Stimulated activated CD4-positive, alpha-beta T cell treated with anti-CD3 and anti-CD28 coated beads, TNF-alpha, amount 100 ng/mL, for 24 hours (primary cell): ENCODE results near the gene MYMK.

Source experiments
- DNase-seq, 3 experiments: peaks; one replicate each; pipeline ENCODE4 v3.0.0-alpha.2; 2020; ENCODE audit warnings: low read depth in 3 of 3

The MYMK gene

GRCh38 chr9:133518706-133519449, 5.9 kb downstream of the MYMK start:
- DNase-seq: no peak

DNA sequence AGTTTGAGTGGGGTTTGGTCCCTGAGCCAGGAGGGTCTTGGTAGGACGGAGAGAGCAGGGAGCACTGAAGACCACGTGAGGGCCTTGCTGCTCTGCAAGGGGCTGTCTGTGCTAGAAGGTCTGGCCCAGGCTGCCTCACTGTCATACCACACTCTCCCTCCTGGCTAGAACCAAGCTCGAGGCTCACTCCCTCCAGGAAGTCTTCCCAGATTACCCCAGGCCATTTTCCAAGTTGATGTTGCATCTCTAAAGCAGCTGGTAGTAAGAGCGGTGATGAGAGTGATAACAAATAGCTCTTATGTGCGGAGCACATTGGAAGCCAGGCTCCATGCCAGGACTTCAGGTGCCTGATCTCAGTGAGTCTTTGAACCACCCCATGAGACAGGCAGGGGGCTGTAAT, 6.6 kb downstream of the MYMK start:
- no peak for DNase-seq

- DNase-seq: no peak
Measured at GRCh38 chr9:133517711-133518110, 7.0 kb downstream of the MYMK start.

GRCh38 chr9:133516961-133517350, 7.8 kb downstream of the MYMK start:
- no peak for DNase-seq

GRCh38 chr9:133516256-133516960, 8.4 kb downstream of the MYMK start:
- DNase-seq: no peak

DNA sequence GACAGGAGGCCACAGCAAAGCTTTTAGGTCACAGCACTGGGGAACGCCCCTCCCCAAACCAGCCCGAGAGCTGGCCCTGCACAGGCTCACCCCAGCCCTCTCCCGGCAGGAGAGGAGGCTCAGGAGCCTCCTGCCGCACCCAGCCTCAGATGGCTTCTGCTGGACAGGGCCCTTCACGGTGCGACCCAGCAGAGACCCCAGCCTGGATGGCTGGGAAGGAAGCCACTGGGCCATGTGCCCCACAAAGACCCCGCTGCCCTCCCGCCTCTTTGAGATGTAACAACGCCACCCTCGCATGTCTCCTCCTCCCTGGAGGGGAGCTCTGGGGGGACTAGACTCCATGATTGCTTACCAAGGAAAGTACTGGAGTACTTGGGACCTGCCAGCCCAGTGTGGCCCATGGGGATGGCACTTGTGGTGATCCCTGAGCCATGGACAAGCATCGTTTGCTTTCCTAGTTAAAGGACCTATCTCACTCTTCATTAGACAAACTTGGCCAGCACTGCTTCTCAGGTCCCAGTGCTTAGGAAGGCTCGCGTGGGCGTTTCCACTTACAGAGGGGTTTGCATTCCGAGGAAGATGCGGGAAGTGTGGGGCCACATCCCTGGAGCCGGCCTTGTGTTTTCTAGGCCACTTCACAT, 9.0 kb downstream of the MYMK start:
- DNase-seq: no peak

DNA sequence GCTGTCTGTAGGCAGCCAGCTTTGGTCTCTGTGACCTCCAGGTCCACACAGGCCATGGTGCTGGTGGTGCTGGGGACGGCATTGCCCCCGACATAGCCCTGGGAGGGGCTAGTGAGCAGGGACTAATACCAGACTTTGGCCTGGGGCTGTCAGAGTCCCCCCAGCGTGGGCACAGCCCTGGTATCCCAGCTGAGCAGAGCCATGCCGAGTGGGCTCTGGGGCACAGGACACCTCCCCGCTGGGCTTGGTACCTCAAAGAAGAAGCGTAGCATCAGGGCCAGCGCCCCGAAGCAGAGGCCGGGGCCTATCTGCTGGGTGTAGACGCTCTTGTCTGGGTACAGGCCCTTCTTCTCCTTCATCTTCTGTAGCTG, 9.5 kb downstream of the MYMK start:
- DNase-seq: no peak

DNA sequence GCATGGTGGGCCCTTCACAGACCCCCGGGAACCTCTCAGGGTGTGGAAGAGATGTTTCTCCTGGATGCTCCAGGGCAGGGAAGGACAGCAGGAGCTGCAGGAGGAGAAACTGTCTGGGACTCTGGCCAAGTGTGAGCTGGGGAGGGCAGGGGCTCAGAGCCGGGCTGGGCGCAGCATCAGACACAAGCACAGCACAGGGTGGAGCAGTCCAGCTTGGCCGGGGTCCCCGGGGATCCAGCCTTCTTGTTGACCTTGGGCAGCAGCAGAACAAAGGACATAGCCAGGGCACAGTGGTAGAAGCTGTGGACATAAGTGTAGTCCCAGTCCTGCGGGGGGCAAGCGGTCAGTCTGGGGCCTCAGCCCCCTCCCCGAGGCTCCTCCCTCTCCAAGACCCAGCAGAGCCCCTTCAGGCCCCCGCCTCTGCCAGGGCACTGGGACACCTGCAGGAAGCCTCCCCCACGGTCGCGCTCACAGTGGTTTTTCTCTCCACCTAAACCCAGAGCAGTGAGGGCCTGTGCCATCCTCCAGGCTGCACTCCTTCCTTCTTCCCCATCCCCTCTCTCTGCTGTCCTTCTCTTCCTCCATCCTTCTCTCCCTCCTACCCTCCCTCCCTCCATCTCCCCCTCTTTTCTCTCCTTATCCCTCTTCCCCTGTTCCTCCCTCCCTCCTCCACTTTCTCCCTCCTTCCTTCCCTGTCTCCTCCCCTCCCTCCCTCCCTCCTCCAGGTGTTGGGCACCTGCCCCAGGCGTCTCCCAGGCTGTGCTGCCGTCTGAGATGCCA, 10.1 kb downstream of the MYMK start:
- DNase-seq: no peak

DNA sequence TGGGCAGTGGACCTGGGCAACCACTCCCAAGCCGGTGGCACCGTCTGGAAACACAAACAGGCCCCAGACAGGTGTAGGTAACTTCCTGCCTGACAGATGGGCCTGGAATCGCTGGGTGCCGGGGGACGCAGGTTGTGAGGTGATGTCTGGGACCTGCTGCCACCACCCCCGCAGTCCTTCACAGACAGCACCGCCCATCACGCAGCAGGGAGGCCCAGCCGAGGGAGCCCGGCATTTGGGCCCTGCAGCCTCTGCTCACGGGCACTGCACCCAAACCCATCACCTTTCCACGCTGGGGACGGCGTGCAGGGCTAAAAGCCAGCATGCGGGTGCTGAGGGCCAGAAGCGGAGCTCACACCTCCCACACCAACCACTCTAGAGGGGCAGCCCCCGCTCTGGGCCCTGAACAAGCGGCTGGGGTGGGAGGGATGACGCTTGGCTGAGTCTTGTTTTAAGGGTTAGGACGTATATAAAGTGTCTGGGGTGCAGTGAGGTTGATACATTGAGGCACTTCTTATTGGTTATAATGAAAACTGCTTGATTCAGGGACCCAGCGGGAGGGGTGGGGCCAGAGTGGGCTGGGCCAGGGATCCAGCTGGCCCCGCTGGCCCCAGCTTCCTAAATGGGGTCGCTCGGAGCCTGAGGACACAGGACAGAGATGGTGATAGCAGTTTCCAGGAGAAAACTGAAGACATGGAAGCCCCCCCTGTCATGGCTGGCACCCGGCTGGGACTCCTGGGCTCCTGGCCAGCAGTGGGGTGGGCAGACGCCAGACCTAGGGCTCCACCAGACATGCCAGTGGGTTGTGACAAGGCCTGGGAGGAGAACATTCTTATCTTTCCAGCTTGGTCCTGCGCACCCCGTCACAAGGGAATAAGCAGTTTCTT, 11.3 kb downstream of the MYMK start:
- DNase-seq: no peak

DNA sequence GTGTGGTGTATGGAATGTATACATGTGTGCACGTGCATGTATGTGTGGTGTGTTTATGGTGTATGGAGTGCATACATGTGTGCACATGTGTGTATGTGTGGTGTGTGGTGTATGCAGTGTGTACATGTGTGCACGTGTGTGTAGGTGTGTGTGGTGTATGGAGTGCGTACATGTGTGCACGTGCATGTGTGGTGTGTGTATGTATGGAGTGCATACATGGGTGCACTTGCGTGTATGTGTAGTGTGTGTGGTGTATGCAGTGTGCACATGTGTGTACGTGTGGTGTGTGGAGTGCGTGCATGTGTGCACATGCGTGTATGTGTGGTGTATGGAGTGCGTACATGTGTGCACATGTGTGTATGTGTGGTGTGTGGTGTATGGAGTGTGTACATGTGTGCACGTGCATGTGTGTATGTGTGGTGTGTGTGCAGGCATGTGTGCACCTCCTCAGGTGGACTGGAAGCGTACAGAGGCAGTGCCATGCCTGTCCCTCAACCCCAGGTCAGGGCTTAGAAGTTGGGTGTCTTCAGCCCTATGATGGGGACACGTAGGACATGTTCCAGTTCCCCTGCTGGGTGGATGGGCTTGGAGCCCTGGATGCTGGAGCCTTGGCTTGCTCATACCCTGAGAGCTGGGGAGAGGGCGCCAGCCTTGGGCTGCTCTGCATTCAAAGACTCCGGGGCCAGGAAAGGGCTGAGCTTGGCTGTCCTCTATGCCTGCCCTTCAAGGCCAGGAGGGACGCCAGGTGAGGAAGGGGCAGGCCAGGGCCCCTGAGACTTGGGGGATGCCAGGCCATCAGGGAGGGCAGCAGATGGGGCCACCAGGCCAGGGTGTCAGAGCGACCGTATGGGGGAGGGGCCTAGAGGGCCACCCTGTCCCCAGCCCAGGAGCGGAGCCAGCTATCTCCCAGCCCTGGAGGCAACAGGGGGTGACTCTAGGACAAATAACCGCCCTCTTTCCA, 12.2 kb downstream of the MYMK start:
- no peak for DNase-seq

DNA sequence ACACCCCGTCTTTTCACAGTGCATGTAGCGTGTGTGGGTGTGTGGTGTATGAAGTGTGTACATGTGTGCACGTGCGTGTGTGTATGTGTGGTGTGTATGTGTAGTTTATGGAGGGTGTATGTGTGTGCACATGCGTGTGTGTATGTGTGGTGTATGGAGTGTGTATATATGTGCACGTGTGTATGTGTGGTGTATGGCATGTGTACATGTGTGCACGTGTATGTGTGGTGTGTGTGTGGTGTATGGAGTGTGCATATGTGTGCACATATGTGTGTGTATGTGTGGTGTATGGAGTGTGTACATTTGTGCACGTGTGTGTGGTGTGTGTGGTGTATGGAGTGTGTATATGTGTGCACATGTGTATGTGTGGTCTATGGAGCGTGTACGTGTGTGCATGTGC, 13.2 kb downstream of the MYMK start:
- no peak for DNase-seq

DNA sequence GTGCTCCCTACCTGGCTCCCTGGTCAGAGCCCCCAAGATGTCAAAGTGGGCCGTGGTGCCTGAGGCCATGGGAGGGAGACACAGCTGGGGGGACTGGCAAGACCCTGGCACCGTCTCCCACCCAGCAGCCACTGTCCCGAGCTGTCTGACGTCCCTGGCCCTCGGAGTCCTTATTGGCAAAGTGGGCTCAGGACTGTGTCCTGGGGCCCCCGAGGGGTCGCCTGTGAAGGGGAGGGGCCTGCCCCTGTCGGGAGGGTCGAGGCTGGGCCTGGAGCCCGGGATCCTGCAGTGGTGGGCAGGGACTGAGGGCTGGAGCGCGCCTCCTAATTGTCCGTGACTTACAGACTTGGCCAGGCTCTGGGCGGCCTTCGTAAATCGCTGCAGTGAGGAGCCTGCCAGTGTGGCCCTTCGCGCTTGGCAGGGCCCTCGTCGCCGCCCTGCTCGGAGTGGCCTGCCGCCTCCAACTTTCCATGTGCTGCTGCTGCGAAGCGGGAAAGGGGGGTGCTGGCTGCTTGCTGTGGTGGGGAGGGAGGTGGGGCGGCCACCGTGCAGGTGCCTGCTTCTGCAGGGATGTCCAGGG, 13.7 kb downstream of the MYMK start:
- no peak for DNase-seq

GRCh38 chr9:133509179-133510083, 15.3 kb downstream of the MYMK start:
- DNase-seq: peak in 1 of 3 experiments; percentile 2

- DNase-seq: no peak
Measured at GRCh38 chr9:133508046-133508445, 16.7 kb downstream of the MYMK start.

DNA sequence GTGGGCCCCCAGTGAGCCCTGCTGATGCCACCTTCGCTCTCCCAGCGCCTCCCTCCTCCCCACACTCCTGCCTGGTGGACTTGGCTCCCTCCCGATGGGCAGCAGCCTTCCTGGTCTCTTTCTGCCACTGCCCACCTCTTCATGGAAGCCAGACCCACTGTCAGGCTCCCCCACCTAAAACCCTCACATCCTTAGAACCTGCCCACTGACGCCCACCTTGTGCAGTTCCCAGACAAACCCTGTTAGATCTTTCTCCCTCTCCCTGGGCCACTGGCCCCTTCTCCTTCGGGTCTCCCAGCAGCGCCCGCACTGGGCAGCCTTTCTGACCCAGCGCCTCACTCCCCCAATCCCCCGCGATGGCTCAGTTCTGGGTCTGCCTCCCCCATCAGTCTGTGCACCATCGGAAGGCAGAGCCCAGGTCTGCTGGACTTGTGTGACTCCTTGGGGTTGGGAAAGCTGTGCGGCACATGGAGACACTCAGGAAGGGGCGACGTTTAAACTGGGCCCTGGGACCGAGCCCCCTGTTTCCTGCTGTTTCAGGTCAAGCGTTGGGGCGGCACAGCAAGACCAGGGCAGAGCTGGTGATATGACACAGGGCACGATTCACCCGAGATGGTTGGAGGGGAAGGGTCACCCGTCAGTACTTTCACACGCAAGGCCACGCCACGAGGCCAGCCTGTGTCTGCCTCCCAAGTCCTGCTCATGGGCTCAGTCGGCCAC, 17.4 kb downstream of the MYMK start:
- no peak for DNase-seq

- no peak for DNase-seq
Measured at GRCh38 chr9:133506653-133507038, 18.1 kb downstream of the MYMK start.

GRCh38 chr9:133505901-133506652, 18.7 kb downstream of the MYMK start:
- DNase-seq: no peak
